ENCODE measurements around the gene NEDD9.
A peak's percentile ranks its signal among the peaks of the same experiment; 100 is the strongest.

The NEDD9 gene

GRCh38 chr6:11172501-11173327 is 59.8 kb downstream of the NEDD9 start:
- FAIRE-seq, result peak; percentile 92

- no peak for FAIRE-seq
These were observed 60.5 kb downstream of the NEDD9 start for GRCh38 chr6:11171952-11172351.

DNA sequence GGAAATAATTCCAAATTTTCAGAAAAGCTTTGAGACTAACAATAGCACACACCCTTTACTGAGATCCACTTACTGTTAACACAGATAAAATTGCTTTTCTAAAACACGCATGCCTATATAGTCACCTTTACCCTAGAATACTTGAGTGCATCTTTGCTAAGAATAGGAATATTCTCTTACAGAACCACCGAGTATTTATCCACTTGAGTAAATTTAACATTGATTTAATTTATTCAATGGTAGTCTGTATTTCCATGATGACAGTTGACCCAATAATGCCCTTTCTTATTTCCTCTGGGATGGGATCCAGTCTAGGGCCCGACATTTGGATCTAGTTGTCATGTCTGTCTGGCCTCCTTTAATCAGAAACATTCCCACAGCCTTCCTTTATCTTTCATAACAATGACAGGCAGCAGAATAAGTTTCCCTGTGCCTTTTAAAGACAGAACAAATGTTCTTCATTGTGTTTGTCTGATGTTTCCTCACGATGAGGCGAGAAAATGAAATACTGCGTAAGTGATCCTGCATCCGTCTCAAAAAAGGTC is 64.3 kb downstream of the NEDD9 start:
- FAIRE-seq, result no peak

- FAIRE-seq, result no peak
These were observed 65.5 kb downstream of the NEDD9 start for GRCh38 chr6:11166948-11167347.

DNA sequence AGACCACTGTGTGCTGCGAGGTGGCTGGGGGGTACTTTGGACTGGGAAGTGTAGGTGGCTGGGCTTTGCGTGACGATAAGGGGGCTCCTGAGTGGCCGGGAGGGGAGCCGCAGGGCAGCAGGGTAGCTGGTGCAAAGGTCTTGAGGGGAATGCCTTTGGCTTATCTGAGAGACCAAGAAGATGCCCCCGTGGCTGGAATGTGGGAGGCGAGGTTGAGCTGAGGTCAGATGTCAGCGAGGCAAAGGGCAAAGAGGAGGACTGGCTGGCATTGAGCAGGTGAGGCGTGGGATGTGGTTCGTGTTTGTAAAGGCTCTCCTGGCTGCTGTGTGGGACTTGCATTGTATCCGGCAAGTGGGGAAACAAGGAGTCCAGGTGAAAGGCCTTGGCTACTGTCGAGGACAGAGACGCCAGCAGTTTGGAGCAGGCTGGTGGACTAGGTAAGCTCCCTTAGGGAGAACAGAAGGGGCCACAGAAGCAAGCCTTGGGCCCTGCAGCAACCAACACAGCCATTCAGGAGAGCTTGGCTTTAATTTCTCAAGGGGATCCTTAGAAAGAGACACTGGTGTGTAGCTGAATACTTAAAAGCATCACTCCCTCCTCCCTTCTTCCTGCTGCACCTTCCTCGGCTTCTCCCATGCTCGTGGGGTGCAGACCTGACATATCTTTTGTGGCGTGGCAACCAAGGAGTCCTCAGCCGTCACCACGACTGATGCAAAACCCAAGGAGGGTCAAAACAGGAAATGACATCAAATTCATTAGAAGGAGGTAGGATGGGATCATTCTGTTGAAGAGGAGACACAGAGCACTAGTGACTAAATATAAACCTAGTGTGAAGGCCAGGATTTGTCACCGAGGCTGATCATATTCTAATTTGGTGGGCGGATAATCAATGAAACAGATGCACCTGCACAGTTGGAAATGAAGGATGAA is 67.5 kb downstream of the NEDD9 start:
- FAIRE-seq, result no peak

- no peak for FAIRE-seq
These were observed 68.5 kb downstream of the NEDD9 start for GRCh38 chr6:11163932-11164331.

GRCh38 chr6:11162262-11162661 is 70.2 kb downstream of the NEDD9 start:
- no peak for FAIRE-seq

DNA sequence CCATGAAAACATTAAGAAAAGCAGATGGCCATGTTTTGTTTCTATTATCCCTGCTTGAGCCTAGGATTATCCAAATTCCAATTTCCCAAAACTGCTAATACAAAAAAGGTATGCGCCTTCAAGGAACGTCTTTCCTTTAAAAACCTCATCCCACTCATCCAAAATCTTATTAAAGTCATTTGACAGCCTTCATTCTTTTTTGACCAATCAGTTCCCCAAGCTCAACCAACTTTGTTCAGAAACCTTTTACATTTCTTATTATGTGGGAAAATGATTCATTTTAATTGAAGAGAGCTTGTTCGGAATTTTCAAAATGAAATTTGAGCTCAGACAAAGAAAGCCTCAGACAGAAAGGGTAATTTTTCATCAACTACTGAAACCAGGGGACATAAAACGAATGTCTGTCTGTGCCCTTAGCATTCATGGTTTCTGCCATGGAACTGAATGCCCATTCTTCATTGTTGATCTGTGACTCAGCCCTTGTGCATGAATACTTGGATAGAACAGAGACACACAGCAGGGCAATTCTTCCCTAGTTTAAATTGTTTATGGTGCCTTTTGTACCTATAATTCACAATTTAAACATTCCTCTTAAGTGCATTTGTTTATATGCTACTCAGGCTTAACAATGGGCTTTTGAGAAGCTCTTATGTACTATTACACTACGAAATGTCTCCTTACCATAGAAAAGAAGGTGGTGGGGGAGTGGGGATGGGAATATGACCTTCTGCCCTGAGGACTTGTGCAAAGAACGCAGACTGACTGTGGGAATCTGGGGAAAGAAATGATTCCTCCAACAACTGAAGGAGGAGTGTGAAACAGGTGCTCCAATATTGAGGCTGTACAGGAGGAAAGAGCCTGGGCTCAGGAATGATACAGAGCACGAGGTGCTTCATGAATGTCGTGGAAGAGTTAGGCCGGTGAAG is 71.2 kb downstream of the NEDD9 start:
- peak; percentile 77 for FAIRE-seq

DNA sequence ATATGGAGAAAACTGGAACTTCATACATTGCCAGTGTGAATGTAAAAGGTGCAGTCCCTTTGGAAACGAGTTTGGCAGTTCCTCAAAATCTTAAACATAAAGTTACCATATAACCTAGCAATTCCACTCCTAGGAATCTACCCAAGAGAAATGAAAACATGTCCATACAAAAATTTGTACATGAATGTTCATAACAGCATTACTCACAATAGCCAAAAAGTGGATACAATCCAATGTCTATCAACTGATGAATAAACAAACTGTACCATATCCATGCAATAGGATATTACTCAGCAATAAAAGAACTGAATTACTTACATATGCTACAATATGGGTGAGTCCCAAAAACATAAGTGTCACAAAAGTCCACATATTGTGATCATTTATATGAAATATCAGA is 72.3 kb downstream of the NEDD9 start:
- FAIRE-seq, result peak; percentile 3

GRCh38 chr6:11155589-11155988 is 76.9 kb downstream of the NEDD9 start:
- FAIRE-seq, result no peak

- no peak for FAIRE-seq
These were observed 79.0 kb downstream of the NEDD9 start for GRCh38 chr6:11153447-11153846.

DNA sequence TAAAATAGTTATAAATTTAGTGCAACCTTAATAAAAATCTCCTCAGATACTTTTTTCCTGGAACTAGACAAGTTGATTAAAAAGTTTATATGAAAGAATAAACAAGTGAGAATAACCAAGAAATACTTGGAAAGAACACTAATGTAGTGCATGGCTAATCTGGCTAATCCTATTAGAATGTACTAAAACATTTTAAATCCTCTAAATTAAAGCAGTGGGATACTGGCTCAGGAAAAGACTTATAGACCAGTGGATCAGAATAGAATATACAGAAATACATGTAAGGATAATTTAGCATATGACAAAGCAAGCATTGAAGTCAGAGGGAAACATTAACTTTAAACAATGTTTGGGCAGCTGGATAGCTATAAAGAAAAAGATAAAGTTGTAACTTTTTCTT is 79.9 kb downstream of the NEDD9 start:
- FAIRE-seq, result no peak

- no peak for FAIRE-seq
These were observed 81.0 kb downstream of the NEDD9 start for GRCh38 chr6:11151488-11151887.

GRCh38 chr6:11149551-11149950 is 82.9 kb downstream of the NEDD9 start:
- FAIRE-seq, result no peak

- no peak for FAIRE-seq
These were observed 86.2 kb downstream of the NEDD9 start for GRCh38 chr6:11146117-11146826.

DNA sequence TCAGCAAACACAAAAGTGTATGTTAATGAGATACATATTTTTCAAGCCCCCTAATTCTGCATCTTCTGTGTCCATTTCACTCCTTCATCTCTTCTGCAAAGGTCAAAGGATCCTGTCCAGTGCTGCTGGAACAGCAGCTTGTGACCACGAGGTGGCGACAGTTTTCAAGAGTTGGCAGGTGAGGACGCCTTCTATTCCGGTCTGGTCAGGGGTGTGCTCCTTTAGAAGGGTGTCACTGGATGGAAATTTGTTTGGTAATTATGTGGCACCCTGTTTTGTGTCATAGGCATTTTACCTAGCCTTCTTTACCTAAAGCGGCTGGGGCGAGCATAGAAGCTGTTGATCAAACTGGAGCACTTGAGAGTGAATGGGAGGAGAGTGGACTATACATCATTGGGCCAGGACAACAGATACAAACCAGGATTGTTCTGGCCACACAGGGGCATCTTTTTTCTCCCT is 88.0 kb downstream of the NEDD9 start:
- peak; percentile 72 for FAIRE-seq

- FAIRE-seq, result no peak
These were observed 88.8 kb downstream of the NEDD9 start for GRCh38 chr6:11143394-11144371.

DNA sequence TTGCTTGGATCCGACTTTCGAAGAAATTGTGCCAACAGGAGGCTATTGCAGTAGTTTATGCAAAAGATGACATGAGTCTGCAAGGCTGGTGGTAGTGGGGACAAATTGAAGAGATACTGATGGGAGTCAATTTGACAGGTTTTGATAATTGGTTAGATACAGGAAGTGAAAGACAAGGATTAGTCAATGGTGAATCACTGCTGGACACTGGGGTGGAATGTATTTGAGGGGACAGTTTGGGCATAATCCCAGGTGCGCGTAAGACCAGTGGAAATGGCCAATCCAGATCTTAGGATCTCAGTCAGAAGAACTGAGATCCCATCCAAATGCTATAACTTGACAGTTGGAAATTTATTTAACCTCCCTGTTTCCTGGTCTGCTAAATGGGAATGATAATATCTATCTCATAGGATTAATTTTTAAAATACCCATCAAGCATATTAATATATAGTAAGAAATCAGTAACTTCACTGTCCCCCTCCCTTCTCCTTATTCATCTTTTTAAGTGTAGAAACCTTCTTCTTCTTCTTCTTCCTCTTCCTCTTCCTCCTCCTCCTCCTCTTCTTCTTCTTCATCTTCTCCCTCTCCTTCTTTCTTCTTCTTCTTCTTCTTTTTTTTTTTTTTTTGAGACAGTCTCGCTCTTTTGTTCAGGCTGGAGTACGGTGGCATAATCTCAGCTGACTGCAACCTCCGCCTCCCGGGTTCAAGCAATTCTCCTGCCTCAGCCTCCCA is 90.0 kb downstream of the NEDD9 start:
- FAIRE-seq, result no peak

DNA sequence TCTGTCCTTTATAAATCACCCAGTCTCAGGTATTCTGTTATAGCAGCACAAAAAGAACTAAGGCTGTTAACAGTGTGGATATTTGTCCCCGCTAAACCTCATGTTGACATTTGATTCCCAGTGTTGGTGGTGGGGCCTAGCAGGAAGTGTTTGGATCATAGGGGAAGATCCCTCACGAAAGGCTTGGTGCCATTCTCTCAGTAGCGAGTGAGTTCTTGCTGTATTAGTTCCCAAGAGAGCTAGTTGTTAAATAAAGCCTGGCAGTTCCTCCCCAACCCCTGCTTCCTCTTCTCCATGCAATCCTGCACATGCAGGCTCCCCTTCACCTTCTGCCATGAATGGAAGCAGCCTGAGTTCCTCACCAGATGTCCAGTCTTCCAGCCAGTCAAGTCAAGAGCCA is 91.2 kb downstream of the NEDD9 start:
- no peak for FAIRE-seq

GRCh38 chr6:11140056-11140455 is 92.4 kb downstream of the NEDD9 start:
- FAIRE-seq, result no peak

Measured in TTC549 (cell line).